Measurements from ENCODE around the gene KRT5.

KRT5 gene

DNA sequence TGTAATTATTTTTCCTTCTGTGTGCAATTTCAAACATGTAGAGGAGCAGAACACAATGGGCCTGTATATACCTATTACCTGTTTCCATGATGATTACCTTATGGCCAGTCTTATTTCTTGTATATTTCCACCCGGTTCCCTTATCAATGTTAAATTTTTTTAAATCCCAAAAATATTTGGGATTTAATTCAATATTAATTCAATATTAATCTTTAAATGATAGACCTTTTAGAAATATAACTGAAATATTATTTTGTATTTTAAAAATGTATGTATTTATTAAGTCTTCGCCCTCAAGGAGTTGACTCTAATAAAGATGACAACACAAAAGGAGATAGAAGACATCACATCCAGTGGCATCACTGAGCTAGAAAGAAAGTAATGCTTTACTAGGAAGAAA, 46.0 kb downstream of the KRT5 start:
- Histone ChIP-seq H3K9me3 (replicated peaks in 1 of 11) (peaks cover 0 to 17% (median 9%) of the 10 kb centered on the region in 11 experiments; a peak in 14 of 22 replicates), H3K27ac (no peak overlapping the region), H3K4me3 (no peak overlapping the region), H3K4me2 (no peak overlapping the region), H3K36me3 (no peaks in the 10 kb centered on the region), H3K27me3 (no peaks in the 10 kb centered on the region), H4K20me1 (no peaks in the 10 kb centered on the region), H3K9ac (no peak overlapping the region), H3K4me1 (no peaks in the 10 kb centered on the region)
- TF ChIP-seq Cebpa-rat (IDR thresholded peaks at IDR 0.05): no peak

DNA sequence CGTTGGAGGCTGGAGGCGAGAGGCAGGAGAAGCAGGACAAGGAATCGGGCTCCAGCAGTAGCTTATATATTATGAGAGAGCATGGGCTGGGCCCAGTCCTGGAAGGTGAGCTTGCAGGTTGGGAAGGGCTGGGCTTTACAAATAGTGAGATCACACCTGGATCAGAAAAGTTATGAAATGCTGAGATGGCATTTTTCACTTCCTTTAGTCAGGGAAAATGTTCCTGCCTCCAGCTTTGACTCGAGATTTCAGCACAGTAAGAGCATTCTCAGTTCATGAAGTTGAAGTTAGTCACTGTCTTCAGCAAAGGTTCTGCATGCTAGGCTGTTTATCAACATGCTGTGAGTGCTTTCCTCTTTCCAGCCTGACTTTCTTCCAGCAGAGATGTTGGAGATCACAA, 46.4 kb downstream of the KRT5 start, which contains the start of gene KRT6C:
Gene KRT6C, minus strand, starts transcription at position 38 of the 400 bp plus-strand sequence. CDS start 68 bp downstream, outside the sequence.
- H3K4me1 ChIP-seq: no peaks in the 10 kb centered on the region
- H3K36me3 ChIP-seq: no peaks in the 10 kb centered on the region
- H3K27me3 ChIP-seq: no peaks in the 10 kb centered on the region
- no peak within 1 kb of the TSS for H3K27ac ChIP-seq
- no peak within 1 kb of the TSS for H3K4me2 ChIP-seq
- no peak within 1 kb of the TSS for H3K9ac ChIP-seq
- no peak within 1 kb of the TSS for H3K4me3 ChIP-seq
- peaks cover 0 to 14% (median 8%) of the 10 kb centered on the region in 11 experiments; a peak in 10 of 22 replicates for H3K9me3 ChIP-seq (replicated peaks in 1 of 11)
- H4K20me1 ChIP-seq: no peaks in the 10 kb centered on the region
- no peak for TF ChIP-seq Cebpa-rat (IDR thresholded peaks at IDR 0.05)

GRCh38 chr12:52469853-52470252, 50.3 kb downstream of the KRT5 start:
- Histone ChIP-seq H3K4me1 (no peaks in the 10 kb centered on the region), H3K27ac (no peak overlapping the region), H3K36me3 (no peaks in the 10 kb centered on the region), H3K4me2 (no peak overlapping the region), H3K27me3 (no peaks in the 10 kb centered on the region), H4K20me1 (no peaks in the 10 kb centered on the region), H3K9me3 (replicated peaks in 1 of 11) (no peaks in the 10 kb centered on the region), H3K4me3 (no peak overlapping the region), H3K9ac (no peak overlapping the region)
- TF ChIP-seq Cebpa-rat (IDR thresholded peaks at IDR 0.05): no peak

- Histone ChIP-seq H4K20me1 (no peaks in the 10 kb centered on the region), H3K36me3 (no peaks in the 10 kb centered on the region), H3K9ac (no peak overlapping the region), H3K27ac (no peak overlapping the region), H3K9me3 (replicated peaks in 1 of 11) (no peaks in the 10 kb centered on the region), H3K4me3 (no peak overlapping the region), H3K4me1 (no peaks in the 10 kb centered on the region), H3K27me3 (no peaks in the 10 kb centered on the region), H3K4me2 (no peak overlapping the region)
- TF ChIP-seq Cebpa-rat (IDR thresholded peaks at IDR 0.05): no peak
These were observed 55.3 kb downstream of the KRT5 start for GRCh38 chr12:52464897-52465296.

Data from BLaER1 treated with 17β-estradiol and CSF1 and Interleukin-3, amounts not matched to agents 10 nM and 100 nM (cell line).